ENCODE results near the gene RAPGEF5. TPM values are rescaled to one million over a fixed set of nuclear protein-coding genes. Genes with fewer than 3 reads are reported as not detected.

The RAPGEF5 gene
- total and polyA plus RNA-seq, 4 donors: 7.1 to 54.8 (median 13.0) TPM

- no peak for TF ChIP-seq NR2F2 (IDR thresholded peaks at IDR 0.05)
- TF ChIP-seq EGR1 (IDR thresholded peaks at IDR 0.05; ENCODE audit: low read depth in 2 of 2): no peak
- TF ChIP-seq HNF4G (IDR thresholded peaks at IDR 0.05): no peak
- no peak for TF ChIP-seq CTCF (IDR thresholded peaks at IDR 0.05; ENCODE audit: low read depth, low read length, missing input control)
- no peak for TF ChIP-seq TAF1 (conservative IDR thresholded peaks at IDR 0.05)
- TF ChIP-seq REST (IDR thresholded peaks at IDR 0.05): no peak
- TF ChIP-seq FOXA1 (IDR thresholded peaks at IDR 0.05): no peak
- no peak for TF ChIP-seq YY1 (IDR thresholded peaks at IDR 0.05)
- no peak for TF ChIP-seq ZBTB33 (IDR thresholded peaks at IDR 0.05)
- no peak for TF ChIP-seq FOXA2 (IDR thresholded peaks at IDR 0.05)
- no peak for TF ChIP-seq JUND (IDR thresholded peaks at IDR 0.05)
- no peak for TF ChIP-seq SP1 (IDR thresholded peaks at IDR 0.05)
- TF ChIP-seq RXRA (IDR thresholded peaks at IDR 0.05): no peak
- no peak for TF ChIP-seq HNF4A (conservative IDR thresholded peaks at IDR 0.05)
- TF ChIP-seq GABPA (IDR thresholded peaks at IDR 0.05 in 1 of 2, conservative IDR thresholded peaks at IDR 0.05 in 1 of 2): no peak
- TF ChIP-seq RAD21 (IDR thresholded peaks at IDR 0.05): no peak
- H3K9ac ChIP-seq (ENCODE audit: low read depth in 1 of 2, low read length in 2 of 2): no peak overlapping the region
- H3K36me3 ChIP-seq (ENCODE audit: control insufficient read depth in 4 of 4, insufficient read depth in 3 of 4, low read depth in 1 of 4, low read length in 3 of 4): peaks cover 2 to 32% (median 13%) of the 10 kb centered on the region in 4 donors
- H3K4me3 ChIP-seq (ENCODE audit: low read depth in 1 of 3, low read length in 3 of 3): no peak overlapping the region
- no peak overlapping the region for H3K27ac ChIP-seq (ENCODE audit: low read depth in 1 of 2, low read length in 2 of 2)
- no peak for DNase-seq (ENCODE audit: low spot score)
- no peaks in the 10 kb centered on the region for H3K27me3 ChIP-seq (ENCODE audit: control insufficient read depth in 4 of 4, insufficient read depth in 4 of 4, low read length in 3 of 4)
- WGBS: 90% methylated on average over 4 of the region's 4 CpGs
- no peaks in the 10 kb centered on the region for H3K4me1 ChIP-seq (ENCODE audit: control insufficient read depth in 4 of 4, insufficient read depth in 4 of 4, low read length in 3 of 4)
- no peaks in the 10 kb centered on the region for H3K9me3 ChIP-seq (ENCODE audit: control insufficient read depth in 4 of 4, low read length in 3 of 4)
These were observed 227.0 kb downstream of the RAPGEF5 start for GRCh38 chr7:22129819-22130580.

- Histone ChIP-seq H3K9ac (ENCODE audit: low read depth in 1 of 2, low read length in 2 of 2) (no peak overlapping the region), H3K4me3 (ENCODE audit: low read depth in 1 of 3, low read length in 3 of 3) (no peak overlapping the region), H3K36me3 (ENCODE audit: control insufficient read depth in 4 of 4, insufficient read depth in 3 of 4, low read depth in 1 of 4, low read length in 3 of 4) (peaks cover 2 to 29% (median 13%) of the 10 kb centered on the region in 4 donors), H3K27ac (ENCODE audit: low read depth in 1 of 2, low read length in 2 of 2) (no peak overlapping the region), H3K9me3 (ENCODE audit: control insufficient read depth in 4 of 4, low read length in 3 of 4) (no peaks in the 10 kb centered on the region), H3K4me1 (ENCODE audit: control insufficient read depth in 4 of 4, insufficient read depth in 4 of 4, low read length in 3 of 4) (no peaks in the 10 kb centered on the region), H3K27me3 (ENCODE audit: control insufficient read depth in 4 of 4, insufficient read depth in 4 of 4, low read length in 3 of 4) (no peaks in the 10 kb centered on the region)
- DNase-seq (ENCODE audit: low spot score): no peak
- TF ChIP-seq GABPA (IDR thresholded peaks at IDR 0.05 in 1 of 2, conservative IDR thresholded peaks at IDR 0.05 in 1 of 2) (no peak), RXRA (IDR thresholded peaks at IDR 0.05) (no peak), EGR1 (IDR thresholded peaks at IDR 0.05; ENCODE audit: low read depth in 2 of 2) (no peak), REST (IDR thresholded peaks at IDR 0.05) (no peak), CTCF (IDR thresholded peaks at IDR 0.05; ENCODE audit: low read depth, low read length, missing input control) (no peak), FOXA1 (IDR thresholded peaks at IDR 0.05) (no peak), YY1 (IDR thresholded peaks at IDR 0.05) (no peak), JUND (IDR thresholded peaks at IDR 0.05) (no peak)
- WGBS: 67% methylated on average over 6 of the region's 6 CpGs
These were observed 227.8 kb downstream of the RAPGEF5 start for GRCh38 chr7:22129166-22129565.
